ENCODE measurements around the gene ADGRG1. TPM values are rescaled to one million over a fixed set of nuclear protein-coding genes. Genes with fewer than 3 reads are reported as not detected.

The ADGRG1 gene
- total RNA-seq, 1 experiment from 2014 or later, result 131 TPM

DNA sequence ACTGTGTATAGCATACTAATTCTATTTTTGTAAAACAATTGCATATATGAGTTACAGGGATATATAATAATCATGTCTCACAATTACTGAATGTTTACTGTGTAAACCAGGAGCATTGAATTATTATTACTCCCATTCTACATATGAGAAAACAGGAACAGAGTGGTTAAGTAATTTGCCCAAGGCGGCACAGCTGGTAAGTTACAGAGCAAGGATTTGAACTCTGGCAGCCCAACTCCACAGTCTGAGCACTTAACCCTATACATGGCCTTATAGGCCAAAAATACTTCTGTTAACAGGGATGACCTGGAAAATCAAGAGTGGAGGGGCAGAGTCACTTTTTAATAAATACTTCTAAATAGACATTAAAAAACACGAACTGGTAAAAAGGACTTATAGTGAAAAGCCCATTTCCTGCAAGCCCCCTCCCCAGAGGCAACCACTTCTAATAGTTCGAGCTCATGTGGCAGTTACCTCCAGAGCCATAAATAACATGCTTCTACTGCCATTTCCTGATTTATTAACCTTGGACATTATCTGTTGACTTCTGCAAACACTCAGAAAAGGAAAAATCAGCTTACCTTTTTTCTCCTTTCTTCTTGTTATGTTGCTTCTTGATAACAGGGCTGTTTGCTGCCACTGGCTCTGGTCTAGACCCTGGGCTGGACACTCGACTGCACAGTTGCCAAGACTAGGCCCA is 22.1 kb upstream of the ADGRG1 start:
- CTCF ChIA-PET, result no interaction called here
- no peaks in the 10 kb centered on the region for H3K27me3 ChIP-seq (ENCODE audit: insufficient read depth, low read depth)
- no peaks in the 10 kb centered on the region for H3K36me3 ChIP-seq (ENCODE audit: low read depth)
- no peak overlapping the region for H3K4me2 ChIP-seq
- H3K27ac ChIP-seq, result no peak overlapping the region
- no peaks in the 10 kb centered on the region for H3K9me2 ChIP-seq (ENCODE audit: insufficient read depth)
- POLR2A ChIA-PET (ENCODE audit: unreplicated experiment), result no interaction called here
- H4K20me1 ChIP-seq (ENCODE audit: insufficient read depth), result no peaks in the 10 kb centered on the region
- no peak overlapping the region for H2AFZ ChIP-seq
- TF ChIP-seq, protein P1, sequence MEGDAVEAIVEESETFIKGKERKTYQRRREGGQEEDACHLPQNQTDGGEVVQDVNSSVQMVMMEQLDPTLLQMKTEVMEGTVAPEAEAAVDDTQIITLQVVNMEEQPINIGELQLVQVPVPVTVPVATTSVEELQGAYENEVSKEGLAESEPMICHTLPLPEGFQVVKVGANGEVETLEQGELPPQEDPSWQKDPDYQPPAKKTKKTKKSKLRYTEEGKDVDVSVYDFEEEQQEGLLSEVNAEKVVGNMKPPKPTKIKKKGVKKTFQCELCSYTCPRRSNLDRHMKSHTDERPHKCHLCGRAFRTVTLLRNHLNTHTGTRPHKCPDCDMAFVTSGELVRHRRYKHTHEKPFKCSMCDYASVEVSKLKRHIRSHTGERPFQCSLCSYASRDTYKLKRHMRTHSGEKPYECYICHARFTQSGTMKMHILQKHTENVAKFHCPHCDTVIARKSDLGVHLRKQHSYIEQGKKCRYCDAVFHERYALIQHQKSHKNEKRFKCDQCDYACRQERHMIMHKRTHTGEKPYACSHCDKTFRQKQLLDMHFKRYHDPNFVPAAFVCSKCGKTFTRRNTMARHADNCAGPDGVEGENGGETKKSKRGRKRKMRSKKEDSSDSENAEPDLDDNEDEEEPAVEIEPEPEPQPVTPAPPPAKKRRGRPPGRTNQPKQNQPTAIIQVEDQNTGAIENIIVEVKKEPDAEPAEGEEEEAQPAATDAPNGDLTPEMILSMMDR (conservative IDR thresholded peaks at IDR 0.05), result no peak
- TF ChIP-seq EZH2 (IDR thresholded peaks at IDR 0.05; ENCODE audit: low read depth), result no peak
- DNase-seq, result no peak
- no peaks in the 10 kb centered on the region for H3K79me2 ChIP-seq (ENCODE audit: low read depth)
- BruUV-seq (replicated peaks), result no TSS peak
- peaks cover 11% of the 10 kb centered on the region for H3F3A ChIP-seq (ENCODE audit: insufficient read depth, low read depth)
- intact Hi-C loops (cut with micrococcal nuclease; ENCODE audit: unreplicated experiment), result no loop called here
- no peaks in the 10 kb centered on the region for H3K9me3 ChIP-seq (ENCODE audit: insufficient read depth, low read depth)
- no peak overlapping the region for H3K4me3 ChIP-seq
- peaks cover 25% of the 10 kb centered on the region for H3K4me1 ChIP-seq (replicated peaks; ENCODE audit: insufficient read depth)

DNA sequence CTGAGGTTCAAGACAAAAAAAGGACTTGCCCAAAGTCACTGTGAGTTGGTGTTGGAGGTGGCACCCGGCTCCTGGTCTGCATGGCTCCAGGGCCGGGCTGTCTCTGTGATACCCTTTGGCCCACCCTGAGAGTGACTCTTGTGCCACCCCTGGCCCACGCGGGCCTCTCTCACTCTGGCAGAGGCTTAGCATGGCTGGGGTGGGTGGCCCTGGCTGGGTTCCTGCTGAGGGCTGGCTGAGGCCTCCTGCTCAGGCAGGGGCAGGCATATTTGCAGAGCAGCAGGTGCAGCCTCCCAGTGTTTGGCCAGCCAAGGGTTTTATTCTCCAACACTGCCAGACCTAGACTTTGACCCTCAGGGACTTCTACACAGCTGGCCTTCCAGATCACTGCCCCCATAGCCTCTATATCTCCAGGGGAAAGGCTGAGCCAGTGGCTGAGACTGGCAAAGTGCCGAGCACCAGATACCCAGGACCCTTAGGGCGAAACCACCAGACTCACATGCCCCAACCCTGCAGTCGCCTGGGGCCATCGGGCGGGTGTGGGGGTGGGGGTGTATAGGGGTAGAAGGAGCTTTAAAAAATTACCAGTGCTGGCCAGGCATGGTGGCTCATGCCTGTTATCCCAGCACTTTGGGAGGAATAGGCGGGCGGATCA is 21.5 kb upstream of the ADGRG1 start:
- H3K4me3 ChIP-seq, result no peak overlapping the region
- H3K36me3 ChIP-seq (ENCODE audit: low read depth), result no peaks in the 10 kb centered on the region
- H3K79me2 ChIP-seq (ENCODE audit: low read depth), result no peaks in the 10 kb centered on the region
- ChIA-PET POLR2A (ENCODE audit: unreplicated experiment) (no interaction called here), CTCF (interaction anchor here (0.8 kb wide), 1 partner anchor 12 kb away, joined by 4 read pairs; no protein-coding TSS in a partner anchor)
- peaks cover 11% of the 10 kb centered on the region for H3F3A ChIP-seq (ENCODE audit: insufficient read depth, low read depth)
- no peaks in the 10 kb centered on the region for H3K9me3 ChIP-seq (ENCODE audit: insufficient read depth, low read depth)
- intact Hi-C loops (cut with micrococcal nuclease; ENCODE audit: unreplicated experiment), result no loop called here
- no peaks in the 10 kb centered on the region for H4K20me1 ChIP-seq (ENCODE audit: insufficient read depth)
- no peak overlapping the region for H3K4me2 ChIP-seq
- no peaks in the 10 kb centered on the region for H3K9me2 ChIP-seq (ENCODE audit: insufficient read depth)
- H3K27ac ChIP-seq, result no peak overlapping the region
- TF ChIP-seq EZH2 (IDR thresholded peaks at IDR 0.05; ENCODE audit: low read depth), result no peak
- TF ChIP-seq, protein P1 (conservative IDR thresholded peaks at IDR 0.05), result no peak
- no peak for DNase-seq
- peaks cover 30% of the 10 kb centered on the region for H3K4me1 ChIP-seq (replicated peaks; ENCODE audit: insufficient read depth)
- H3K27me3 ChIP-seq (ENCODE audit: insufficient read depth, low read depth), result no peaks in the 10 kb centered on the region
- BruUV-seq (replicated peaks), result no TSS peak
- no peak overlapping the region for H2AFZ ChIP-seq

DNA sequence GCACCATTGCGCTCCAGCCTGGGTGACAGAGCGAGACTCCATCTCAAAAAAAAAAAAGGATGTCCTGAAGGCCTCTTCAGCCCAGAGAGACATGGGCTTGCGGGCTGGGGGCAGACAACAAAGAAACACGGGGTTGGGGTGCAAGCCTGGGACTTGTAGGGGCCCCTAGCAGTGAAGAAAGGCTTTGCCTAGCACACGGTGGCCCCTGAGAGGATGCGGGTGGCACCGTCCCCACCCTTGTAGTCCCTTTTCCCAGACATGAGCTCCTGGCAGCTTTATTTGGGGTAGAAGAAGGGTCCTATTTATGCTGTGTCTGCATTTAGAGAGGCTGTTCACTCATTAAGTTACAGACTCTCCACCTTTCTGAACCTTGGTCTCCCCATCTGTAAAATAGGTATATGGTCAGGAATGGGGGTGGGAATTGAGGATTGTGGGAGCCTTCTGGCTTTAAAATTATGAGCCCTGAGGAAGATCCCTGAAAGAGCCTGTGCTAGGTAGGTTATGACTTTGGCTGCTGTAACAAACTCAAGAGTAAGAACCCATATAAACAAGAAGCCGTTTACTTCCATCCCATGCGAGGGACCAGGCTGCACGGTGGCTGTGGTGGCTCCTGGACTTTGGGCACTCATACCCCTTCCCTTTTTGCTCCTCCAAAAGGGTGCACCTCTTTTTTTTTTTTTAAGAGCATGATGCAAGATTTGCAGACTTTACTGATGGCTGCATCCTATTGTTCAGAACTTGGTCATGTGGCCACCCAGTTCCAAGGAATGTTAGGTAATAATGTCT is 20.6 kb upstream of the ADGRG1 start:
- Histone ChIP-seq H3K9me3 (ENCODE audit: insufficient read depth, low read depth) (no peaks in the 10 kb centered on the region), H2AFZ (peak overlapping the region; percentile 64; the same call in 1 of the 2 replicates), H3K4me2 (peak overlapping the region; percentile 16; the same call in 1 of the 2 replicates), H3K79me2 (ENCODE audit: low read depth) (no peaks in the 10 kb centered on the region), H3F3A (ENCODE audit: insufficient read depth, low read depth) (peaks cover 11% of the 10 kb centered on the region), H3K4me3 (no peak overlapping the region), H3K36me3 (ENCODE audit: low read depth) (no peaks in the 10 kb centered on the region), H4K20me1 (ENCODE audit: insufficient read depth) (no peaks in the 10 kb centered on the region), H3K4me1 (replicated peaks; ENCODE audit: insufficient read depth) (peaks cover 30% of the 10 kb centered on the region), H3K27ac (no peak overlapping the region), H3K27me3 (ENCODE audit: insufficient read depth, low read depth) (no peaks in the 10 kb centered on the region), H3K9me2 (ENCODE audit: insufficient read depth) (no peaks in the 10 kb centered on the region)
- intact Hi-C loops (cut with micrococcal nuclease; ENCODE audit: unreplicated experiment), result no loop called here
- TF ChIP-seq, protein P1 (conservative IDR thresholded peaks at IDR 0.05), result no peak
- TF ChIP-seq EZH2 (IDR thresholded peaks at IDR 0.05; ENCODE audit: low read depth), result no peak
- ChIA-PET CTCF (interaction anchor here (0.8 kb wide), 1 partner anchor 11 kb away, joined by 4 read pairs; no protein-coding TSS in a partner anchor), POLR2A (ENCODE audit: unreplicated experiment) (no interaction called here)
- BruUV-seq (replicated peaks), result no TSS peak
- DNase-seq, result no peak
